ENCODE measurements around the gene COL4A1.
A peak's percentile ranks its signal among the peaks of the same experiment; 100 is the strongest.

Gene COL4A1

GRCh38 chr13:110231348-110232047 is 75.5 kb downstream of the COL4A1 start:
- DNase-seq, result no peak

- DNase-seq, result no peak
Measured at GRCh38 chr13:110230661-110231347, 76.2 kb downstream of the COL4A1 start.

GRCh38 chr13:110229905-110230563 is 76.9 kb downstream of the COL4A1 start:
- no peak for DNase-seq

- no peak for DNase-seq
Measured at GRCh38 chr13:110228936-110229904, 77.7 kb downstream of the COL4A1 start.

- no peak for DNase-seq
Measured at GRCh38 chr13:110227864-110228643, 78.9 kb downstream of the COL4A1 start.

- DNase-seq, result no peak
Measured at GRCh38 chr13:110227416-110227815, 79.5 kb downstream of the COL4A1 start.

- no peak for DNase-seq
Measured at GRCh38 chr13:110225609-110226574, 81.1 kb downstream of the COL4A1 start.

GRCh38 chr13:110225003-110225402 is 82.0 kb downstream of the COL4A1 start:
- no peak for DNase-seq

- no peak for DNase-seq
Measured at GRCh38 chr13:110224519-110224918, 82.4 kb downstream of the COL4A1 start.

- no peak for DNase-seq
Measured at GRCh38 chr13:110221406-110222117, 85.4 kb downstream of the COL4A1 start.

- DNase-seq, result peak; percentile 2
Measured at GRCh38 chr13:110220471-110220870, 86.5 kb downstream of the COL4A1 start.

GRCh38 chr13:110218581-110219201 is 88.3 kb downstream of the COL4A1 start:
- no peak for DNase-seq

GRCh38 chr13:110217811-110218210 is 89.1 kb downstream of the COL4A1 start:
- DNase-seq, result no peak

- no peak for DNase-seq
Measured at GRCh38 chr13:110217085-110217484, 89.9 kb downstream of the COL4A1 start.

- no peak for DNase-seq
Measured at GRCh38 chr13:110216398-110217041, 90.4 kb downstream of the COL4A1 start.

- DNase-seq, result no peak
Measured at GRCh38 chr13:110216006-110216397, 91.0 kb downstream of the COL4A1 start.

GRCh38 chr13:110215606-110216005 is 91.4 kb downstream of the COL4A1 start:
- DNase-seq, result no peak

- no peak for DNase-seq
Measured at GRCh38 chr13:110214637-110215036, 92.3 kb downstream of the COL4A1 start.

GRCh38 chr13:110213461-110214074 is 93.4 kb downstream of the COL4A1 start:
- no peak for DNase-seq

Measured in OCI-M1 (cell line).